ENCODE data around the gene HDC. TPM values are rescaled to one million over a fixed set of nuclear protein-coding genes. Genes with fewer than 3 reads are reported as not detected.

Gene HDC
- total RNA-seq, 1 donor from 2014 or later: 3.5 TPM

DNA sequence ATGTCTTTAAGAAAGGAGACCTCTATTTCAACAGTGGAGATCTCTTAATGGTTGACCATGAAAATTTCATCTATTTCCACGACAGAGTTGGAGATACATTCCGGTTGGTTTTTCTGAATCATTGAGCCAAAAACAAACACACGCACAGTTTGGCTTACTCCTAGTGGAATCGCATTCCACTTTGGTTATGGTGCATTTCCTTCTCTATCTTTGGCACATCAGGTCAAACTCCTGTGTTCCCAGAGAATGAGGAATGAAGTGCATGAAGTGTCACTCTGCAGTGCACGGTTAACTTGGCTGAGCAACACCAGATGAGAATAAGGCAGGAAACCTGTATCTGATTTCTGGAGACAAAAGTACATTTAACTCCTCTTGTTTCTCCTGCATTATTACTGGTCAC is 38.5 kb downstream of the HDC start:
- no peak overlapping the region for H3K27ac Mint-ChIP-seq (ENCODE audit: unreplicated experiment)

GRCh38 chr15:50225938-50226337 is 39.6 kb downstream of the HDC start:
- no peaks in the 10 kb centered on the region for H3K9me3 Mint-ChIP-seq
- H3K4me1 Mint-ChIP-seq: peaks cover 3% of the 10 kb centered on the region
- H3K27ac Mint-ChIP-seq (ENCODE audit: unreplicated experiment): no peak overlapping the region
- DNase-seq (ENCODE audit: low read depth, low spot score): no peak
- H3K36me3 Mint-ChIP-seq (ENCODE audit: low read depth): no peaks in the 10 kb centered on the region
- H3K4me3 Mint-ChIP-seq: no peak overlapping the region
- H3K27me3 Mint-ChIP-seq (ENCODE audit: low read depth): no peaks in the 10 kb centered on the region
- TF ChIP-seq CTCF (conservative IDR thresholded peaks at IDR 0.05): no peak

More for the DNA sequence above, 38.5 kb downstream of the HDC start:
- H3K9me3 Mint-ChIP-seq: no peaks in the 10 kb centered on the region
- peaks cover 2% of the 10 kb centered on the region for H3K4me1 Mint-ChIP-seq
- TF ChIP-seq CTCF (conservative IDR thresholded peaks at IDR 0.05): no peak
- H3K36me3 Mint-ChIP-seq (ENCODE audit: low read depth): no peaks in the 10 kb centered on the region
- no peak for DNase-seq (ENCODE audit: low read depth, low spot score)
- no peaks in the 10 kb centered on the region for H3K27me3 Mint-ChIP-seq (ENCODE audit: low read depth)
- no peak overlapping the region for H3K4me3 Mint-ChIP-seq

GRCh38 chr15:50225057-50225456 is 40.5 kb downstream of the HDC start:
- no peak for TF ChIP-seq CTCF (conservative IDR thresholded peaks at IDR 0.05)
- H3K27ac Mint-ChIP-seq (ENCODE audit: unreplicated experiment): no peak overlapping the region
- no peak for DNase-seq (ENCODE audit: low read depth, low spot score)
- no peaks in the 10 kb centered on the region for H3K36me3 Mint-ChIP-seq (ENCODE audit: low read depth)
- no peak overlapping the region for H3K4me3 Mint-ChIP-seq
- H3K4me1 Mint-ChIP-seq: peaks cover 3% of the 10 kb centered on the region
- no peaks in the 10 kb centered on the region for H3K9me3 Mint-ChIP-seq
- H3K27me3 Mint-ChIP-seq (ENCODE audit: low read depth): no peaks in the 10 kb centered on the region

GRCh38 chr15:50224606-50225005 is 40.9 kb downstream of the HDC start:
- no peak overlapping the region for H3K27ac Mint-ChIP-seq (ENCODE audit: unreplicated experiment)

GRCh38 chr15:50222181-50222580 is 43.3 kb downstream of the HDC start:
- H3K4me3 Mint-ChIP-seq: no peak overlapping the region
- H3K36me3 Mint-ChIP-seq (ENCODE audit: low read depth): no peaks in the 10 kb centered on the region
- no peak for TF ChIP-seq CTCF (conservative IDR thresholded peaks at IDR 0.05)
- no peaks in the 10 kb centered on the region for H3K9me3 Mint-ChIP-seq
- no peak for DNase-seq (ENCODE audit: low read depth, low spot score)
- H3K27ac Mint-ChIP-seq (ENCODE audit: unreplicated experiment): no peak overlapping the region
- H3K4me1 Mint-ChIP-seq: peaks cover 12% of the 10 kb centered on the region
- no peaks in the 10 kb centered on the region for H3K27me3 Mint-ChIP-seq (ENCODE audit: low read depth)

More at GRCh38 chr15:50224606-50225005, 40.9 kb downstream of the HDC start:
- Mint-ChIP-seq H3K36me3 (ENCODE audit: low read depth) (no peaks in the 10 kb centered on the region), H3K27me3 (ENCODE audit: low read depth) (no peaks in the 10 kb centered on the region), H3K4me1 (peaks cover 3% of the 10 kb centered on the region), H3K4me3 (no peak overlapping the region), H3K9me3 (no peaks in the 10 kb centered on the region)
- DNase-seq (ENCODE audit: low read depth, low spot score): no peak
- TF ChIP-seq CTCF (conservative IDR thresholded peaks at IDR 0.05): no peak

DNA sequence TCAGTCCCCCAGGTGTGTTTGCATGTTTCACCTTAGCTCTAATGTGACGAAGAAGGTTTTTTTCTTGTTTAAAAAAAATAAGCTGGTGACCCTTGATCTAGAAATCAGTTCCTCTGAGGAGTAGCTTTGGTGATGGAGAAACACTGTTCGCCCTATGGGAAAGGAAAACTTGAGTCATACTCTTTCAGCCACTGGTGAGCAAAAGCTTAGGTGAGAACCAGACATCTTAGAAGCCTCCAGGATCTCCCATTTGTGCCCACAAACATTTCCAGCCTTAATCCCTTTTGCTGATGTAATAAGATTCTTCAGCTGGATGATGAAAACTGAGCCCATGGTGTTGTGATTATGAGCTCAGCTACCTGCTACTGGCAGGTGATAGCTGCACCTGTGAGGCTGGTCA is 45.7 kb downstream of the HDC start:
- no peaks in the 10 kb centered on the region for H3K36me3 Mint-ChIP-seq (ENCODE audit: low read depth)
- H3K27ac Mint-ChIP-seq (ENCODE audit: unreplicated experiment): no peak overlapping the region
- DNase-seq (ENCODE audit: low read depth, low spot score): no peak
- no peak overlapping the region for H3K4me3 Mint-ChIP-seq
- H3K27me3 Mint-ChIP-seq (ENCODE audit: low read depth): peaks cover 4% of the 10 kb centered on the region
- peaks cover 12% of the 10 kb centered on the region for H3K4me1 Mint-ChIP-seq
- TF ChIP-seq CTCF (conservative IDR thresholded peaks at IDR 0.05): no peak
- peaks cover 11% of the 10 kb centered on the region for H3K9me3 Mint-ChIP-seq

All from neural crest cell (in vitro differentiated cells).